Measurements from ENCODE around the gene MIGA1. TPM values are rescaled to one million over a fixed set of nuclear protein-coding genes. Genes with fewer than 3 reads are reported as not detected.
A peak's percentile ranks its signal among the peaks of the same experiment; 100 is the strongest.

The MIGA1 gene
- total and polyA plus RNA-seq, 2 donors: 3.9 to 9.2 TPM

DNA sequence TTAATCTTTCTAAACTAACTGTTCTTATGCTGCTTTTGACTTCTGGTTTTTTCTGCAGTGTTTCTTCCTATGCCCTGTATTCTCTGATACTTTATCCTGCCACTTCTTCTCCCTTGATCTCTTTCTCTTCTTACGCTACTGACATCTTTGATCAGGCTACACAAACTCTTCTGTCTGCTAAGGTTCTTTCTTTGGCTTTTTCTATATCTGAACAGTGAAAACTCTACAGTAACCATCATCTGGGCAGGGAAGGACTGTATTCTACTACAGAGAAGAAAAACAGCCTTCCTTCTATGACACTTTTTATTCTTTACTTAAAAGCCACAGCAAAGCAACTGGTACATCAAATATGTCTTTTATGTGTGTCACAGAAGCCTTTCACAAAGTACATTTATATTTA, 101.6 kb downstream of the MIGA1 start:
- no peaks in the 10 kb centered on the region for H3K27me3 ChIP-seq (ENCODE audit: control insufficient read depth in 2 of 2, insufficient read depth in 1 of 2, low read length in 1 of 2)
- no peak overlapping the region for H3K27ac ChIP-seq (ENCODE audit: low read depth in 1 of 2, low read length in 1 of 2)
- DNase-seq (ENCODE audit: low read depth in 6 of 9, low spot score in 9 of 9): peak in 6 of 9 donors; percentile 13 to 55 (median 21)
- peaks cover 4% of the 10 kb centered on the region in 2 donors for H3K4me1 ChIP-seq (ENCODE audit: control insufficient read depth in 2 of 2, insufficient read depth in 2 of 2, low read length in 2 of 2)
- WGBS: 9% methylated on average over 1 of the region's 1 CpG
- H3K4me3 ChIP-seq (ENCODE audit: low read length in 2 of 2): no peak overlapping the region
- no peaks in the 10 kb centered on the region for H3K36me3 ChIP-seq (ENCODE audit: control insufficient read depth in 2 of 2, insufficient read depth in 2 of 2, low read length in 1 of 2)
- no peaks in the 10 kb centered on the region for H3K9me3 ChIP-seq (ENCODE audit: control insufficient read depth in 2 of 2, insufficient read depth in 1 of 2, low read length in 1 of 2)

DNA sequence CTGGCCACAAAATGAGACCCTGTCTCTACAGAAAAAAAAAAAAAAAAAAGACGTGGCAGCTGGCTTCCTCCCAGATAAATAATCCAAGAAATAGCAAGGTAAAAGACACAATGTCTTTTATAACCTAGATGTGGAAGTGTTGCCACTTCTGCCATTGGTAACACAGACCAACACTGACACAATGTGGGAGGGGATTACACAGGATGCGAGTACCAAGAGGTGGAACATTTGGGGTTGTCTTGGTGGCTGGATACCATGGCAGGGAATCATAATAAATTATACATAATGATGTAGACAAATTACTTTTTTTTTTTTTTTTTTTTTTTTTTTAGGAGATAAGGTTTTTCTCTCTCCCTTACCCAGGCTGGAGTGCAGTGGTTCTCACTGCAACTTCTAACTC, 103.0 kb downstream of the MIGA1 start:
- 83% methylated on average over 2 of the region's 2 CpGs for WGBS
- H3K4me1 ChIP-seq (ENCODE audit: control insufficient read depth in 2 of 2, insufficient read depth in 2 of 2, low read length in 2 of 2): peaks cover 4% of the 10 kb centered on the region in 2 donors

DNA sequence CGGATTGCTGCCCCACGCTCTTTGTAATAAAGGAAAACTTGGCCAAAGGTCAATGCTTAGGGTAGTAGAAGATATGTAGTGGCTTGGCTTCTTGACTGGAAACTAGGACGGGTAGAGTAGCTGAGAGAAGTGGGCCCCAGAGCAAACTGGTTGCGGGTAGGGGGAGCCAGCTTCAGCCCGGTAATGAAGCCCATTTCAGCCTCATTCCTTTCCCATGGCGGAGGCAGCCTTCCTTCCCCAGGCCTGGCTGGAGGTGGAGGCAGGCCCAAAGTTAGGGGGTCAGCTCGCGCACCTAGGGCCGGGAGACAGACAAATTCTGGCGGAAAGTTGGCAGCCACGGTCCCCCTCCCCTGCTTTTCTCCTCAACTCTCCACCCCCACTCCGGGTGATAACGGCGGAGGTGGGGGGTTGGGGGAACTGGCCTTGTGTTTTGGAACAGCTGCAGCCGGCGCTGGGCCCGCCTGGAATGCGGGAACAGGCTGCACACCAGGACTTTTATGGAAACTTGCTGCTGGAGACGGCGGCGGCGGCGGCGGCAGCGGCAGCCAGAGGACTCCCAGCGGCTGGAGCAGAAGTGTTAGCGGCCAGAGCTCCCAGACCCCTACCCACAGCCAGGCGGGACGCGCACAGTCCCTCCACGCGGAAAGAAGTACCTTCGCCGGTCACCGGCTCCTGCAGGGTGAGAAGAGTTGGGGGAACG, 108.8 kb downstream of the MIGA1 start, which contains the start of gene NEXN:
Gene NEXN (plus strand): TSS at position 544 of the 700 bp plus-strand sequence. CDS start 27,483 bp downstream, outside the sequence.
- H3K4me1 ChIP-seq (ENCODE audit: control insufficient read depth in 2 of 2, insufficient read depth in 2 of 2, low read length in 2 of 2): peaks cover 4 to 6% of the 10 kb centered on the region in 2 donors
- H3K9me3 ChIP-seq (ENCODE audit: control insufficient read depth in 2 of 2, insufficient read depth in 1 of 2, low read length in 1 of 2): no peaks in the 10 kb centered on the region
- 9% methylated on average over 36 of the region's 36 CpGs for WGBS

More for the DNA sequence above, 103.0 kb downstream of the MIGA1 start:
- no peaks in the 10 kb centered on the region for H3K9me3 ChIP-seq (ENCODE audit: control insufficient read depth in 2 of 2, insufficient read depth in 1 of 2, low read length in 1 of 2)
- no peak for DNase-seq (ENCODE audit: low read depth in 6 of 9, low spot score in 9 of 9)
- H3K27me3 ChIP-seq (ENCODE audit: control insufficient read depth in 2 of 2, insufficient read depth in 1 of 2, low read length in 1 of 2): peaks cover 2% of the 10 kb centered on the region in 2 donors
- H3K36me3 ChIP-seq (ENCODE audit: control insufficient read depth in 2 of 2, insufficient read depth in 2 of 2, low read length in 1 of 2): no peaks in the 10 kb centered on the region
- H3K4me3 ChIP-seq (ENCODE audit: low read length in 2 of 2): no peak overlapping the region
- no peak overlapping the region for H3K27ac ChIP-seq (ENCODE audit: low read depth in 1 of 2, low read length in 1 of 2)

DNA sequence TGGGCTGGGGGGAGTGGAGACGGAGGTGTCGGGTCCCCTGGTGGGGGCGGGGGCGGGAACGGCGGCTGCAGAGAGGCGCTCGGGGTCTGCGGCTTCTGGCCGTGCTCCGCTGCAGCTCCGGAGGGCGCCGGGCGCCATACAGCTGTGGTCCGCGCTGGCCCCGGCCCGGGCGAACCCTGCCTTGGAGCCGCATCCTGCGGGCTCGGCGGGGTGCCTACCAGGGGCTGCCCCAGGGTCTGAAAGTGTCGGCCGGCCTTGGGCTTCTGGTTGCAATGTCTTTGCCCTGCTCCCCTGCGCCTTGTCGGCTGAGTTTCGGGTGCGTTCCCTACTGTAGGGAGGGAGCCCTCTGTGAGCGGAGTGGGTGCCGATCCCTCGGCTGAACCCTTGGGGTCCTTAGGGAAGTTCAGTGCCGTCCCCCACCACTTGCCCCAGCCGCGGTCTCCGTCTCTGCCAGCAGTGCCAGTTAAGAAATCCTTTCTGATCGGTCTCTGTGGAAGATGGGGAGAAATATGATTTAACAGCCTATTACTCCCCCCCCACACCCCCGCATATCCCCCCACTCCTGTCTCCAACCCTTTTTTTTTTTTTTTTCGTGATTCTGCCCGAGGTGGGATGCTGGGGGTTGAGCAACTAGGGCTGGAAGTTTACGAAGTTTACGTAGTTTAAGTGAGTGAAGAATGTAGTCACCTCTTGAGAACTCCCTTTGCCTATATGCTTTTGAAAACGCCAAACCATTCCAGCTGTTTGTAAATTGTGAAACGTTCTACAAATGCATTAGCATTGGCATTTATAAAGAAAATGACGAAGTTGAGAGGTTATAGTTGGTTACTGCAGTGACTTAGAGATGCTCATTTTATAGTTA, 109.6 kb downstream of the MIGA1 start:
- Histone ChIP-seq H3K4me1 (ENCODE audit: control insufficient read depth in 2 of 2, insufficient read depth in 2 of 2, low read length in 2 of 2) (peaks cover 4 to 6% of the 10 kb centered on the region in 2 donors), H3K4me3 (ENCODE audit: low read length in 2 of 2) (peak overlapping the region; percentile 43 to 45), H3K9me3 (ENCODE audit: control insufficient read depth in 2 of 2, insufficient read depth in 1 of 2, low read length in 1 of 2) (no peaks in the 10 kb centered on the region), H3K27me3 (ENCODE audit: control insufficient read depth in 2 of 2, insufficient read depth in 1 of 2, low read length in 1 of 2) (peaks cover 12 to 20% of the 10 kb centered on the region in 2 donors), H3K36me3 (ENCODE audit: control insufficient read depth in 2 of 2, insufficient read depth in 2 of 2, low read length in 1 of 2) (no peaks in the 10 kb centered on the region), H3K27ac (ENCODE audit: low read depth in 1 of 2, low read length in 1 of 2) (no peak overlapping the region)
- peak in 3 of 9 donors; percentile 14 to 29 (median 17) for DNase-seq (ENCODE audit: low read depth in 6 of 9, low spot score in 9 of 9)
- 2% methylated on average over 46 of the region's 46 CpGs for WGBS

More for the DNA sequence above, 108.8 kb downstream of the MIGA1 start, which contains the start of gene NEXN:
- DNase-seq (ENCODE audit: low read depth in 6 of 9, low spot score in 9 of 9): peak in 3 of 9 donors; percentile 4 to 31 (median 4)
- H3K4me3 ChIP-seq (ENCODE audit: low read length in 2 of 2): peak within 1 kb of the TSS; percentile 43 to 45
- H3K36me3 ChIP-seq (ENCODE audit: control insufficient read depth in 2 of 2, insufficient read depth in 2 of 2, low read length in 1 of 2): no peaks in the 10 kb centered on the region
- no peak within 1 kb of the TSS for H3K27ac ChIP-seq (ENCODE audit: low read depth in 1 of 2, low read length in 1 of 2)
- H3K27me3 ChIP-seq (ENCODE audit: control insufficient read depth in 2 of 2, insufficient read depth in 1 of 2, low read length in 1 of 2): peaks cover 12 to 20% of the 10 kb centered on the region in 2 donors

DNA sequence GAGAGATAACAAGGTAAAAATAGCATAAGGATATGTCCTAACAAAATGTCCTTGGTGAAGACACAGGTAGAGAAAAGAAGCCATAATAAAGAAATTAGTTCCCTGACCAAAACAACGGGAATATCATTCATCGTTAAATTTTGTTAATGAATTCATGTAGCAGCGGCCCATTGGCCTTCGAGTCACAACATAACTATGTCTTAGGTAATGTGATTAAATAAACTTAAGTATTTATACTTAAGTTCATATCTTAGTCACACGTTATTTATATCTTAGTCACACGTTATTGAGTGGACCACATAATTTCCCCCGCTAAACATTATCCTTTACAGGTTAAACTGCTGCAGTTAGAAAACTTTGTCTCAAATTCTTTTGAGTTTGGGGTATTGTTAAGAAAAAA, 110.2 kb downstream of the MIGA1 start:
- Histone ChIP-seq H3K27me3 (ENCODE audit: control insufficient read depth in 2 of 2, insufficient read depth in 1 of 2, low read length in 1 of 2) (peaks cover 12 to 20% of the 10 kb centered on the region in 2 donors), H3K36me3 (ENCODE audit: control insufficient read depth in 2 of 2, insufficient read depth in 2 of 2, low read length in 1 of 2) (no peaks in the 10 kb centered on the region), H3K4me3 (ENCODE audit: low read length in 2 of 2) (no peak overlapping the region), H3K9me3 (ENCODE audit: control insufficient read depth in 2 of 2, insufficient read depth in 1 of 2, low read length in 1 of 2) (no peaks in the 10 kb centered on the region), H3K4me1 (ENCODE audit: control insufficient read depth in 2 of 2, insufficient read depth in 2 of 2, low read length in 2 of 2) (peaks cover 4 to 6% of the 10 kb centered on the region in 2 donors), H3K27ac (ENCODE audit: low read depth in 1 of 2, low read length in 1 of 2) (no peak overlapping the region)
- WGBS: 95% methylated on average over 7 of the region's 7 CpGs
- no peak for DNase-seq (ENCODE audit: low read depth in 6 of 9, low spot score in 9 of 9)

GRCh38 chr1:77891200-77891599, 111.8 kb downstream of the MIGA1 start:
- Histone ChIP-seq H3K4me3 (ENCODE audit: low read length in 2 of 2) (no peak overlapping the region), H3K36me3 (ENCODE audit: control insufficient read depth in 2 of 2, insufficient read depth in 2 of 2, low read length in 1 of 2) (no peaks in the 10 kb centered on the region), H3K9me3 (ENCODE audit: control insufficient read depth in 2 of 2, insufficient read depth in 1 of 2, low read length in 1 of 2) (no peaks in the 10 kb centered on the region), H3K27ac (ENCODE audit: low read depth in 1 of 2, low read length in 1 of 2) (no peak overlapping the region), H3K4me1 (ENCODE audit: control insufficient read depth in 2 of 2, insufficient read depth in 2 of 2, low read length in 2 of 2) (peaks cover 4 to 6% of the 10 kb centered on the region in 2 donors), H3K27me3 (ENCODE audit: control insufficient read depth in 2 of 2, insufficient read depth in 1 of 2, low read length in 1 of 2) (peaks cover 12 to 20% of the 10 kb centered on the region in 2 donors)
- DNase-seq (ENCODE audit: low read depth in 6 of 9, low spot score in 9 of 9): no peak
- 100% methylated on average over 1 of the region's 1 CpG for WGBS

DNA sequence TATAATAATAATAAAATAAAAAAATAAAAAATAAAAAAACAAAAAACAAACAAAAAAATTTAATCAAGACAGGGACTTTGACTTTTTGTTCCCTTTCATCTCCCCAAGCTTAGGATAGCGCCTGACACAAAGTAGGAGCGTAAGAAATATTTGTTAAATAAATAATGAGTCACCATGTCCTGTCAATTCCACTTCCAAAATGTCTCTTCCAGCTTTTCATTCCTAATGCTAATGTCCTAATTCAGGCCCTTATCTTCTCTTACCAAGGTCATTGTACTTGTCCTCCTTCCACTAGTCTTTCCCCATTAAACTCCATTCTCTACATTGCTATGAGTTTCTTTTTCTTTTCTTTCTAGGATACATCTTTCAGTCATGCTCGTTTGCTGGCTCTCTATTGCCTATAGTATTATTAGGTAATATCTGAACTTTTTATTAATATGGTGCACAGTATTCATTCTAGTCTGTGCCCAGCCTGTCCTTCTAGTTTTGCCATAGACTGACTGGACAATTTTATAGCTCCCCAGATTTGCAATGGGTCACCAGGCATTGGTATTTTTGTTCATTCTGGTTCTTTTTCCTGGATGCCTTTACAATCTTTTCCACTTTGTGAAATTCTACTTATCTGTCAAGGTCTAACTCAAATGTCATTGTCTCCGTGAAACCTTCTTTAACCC, 120.3 kb downstream of the MIGA1 start:
- Histone ChIP-seq H3K27me3 (ENCODE audit: control insufficient read depth in 2 of 2, insufficient read depth in 1 of 2, low read length in 1 of 2) (no peaks in the 10 kb centered on the region), H3K9me3 (ENCODE audit: control insufficient read depth in 2 of 2, insufficient read depth in 1 of 2, low read length in 1 of 2) (no peaks in the 10 kb centered on the region), H3K36me3 (ENCODE audit: control insufficient read depth in 2 of 2, insufficient read depth in 2 of 2, low read length in 1 of 2) (no peaks in the 10 kb centered on the region), H3K27ac (ENCODE audit: low read depth in 1 of 2, low read length in 1 of 2) (no peak overlapping the region), H3K4me3 (ENCODE audit: low read length in 2 of 2) (no peak overlapping the region), H3K4me1 (ENCODE audit: control insufficient read depth in 2 of 2, insufficient read depth in 2 of 2, low read length in 2 of 2) (no peaks in the 10 kb centered on the region)
- WGBS: 95% methylated on average over 4 of the region's 4 CpGs
- no peak for DNase-seq (ENCODE audit: low read depth in 6 of 9, low spot score in 9 of 9)

GRCh38 chr1:77900687-77901293, 121.3 kb downstream of the MIGA1 start:
- no peaks in the 10 kb centered on the region for H3K4me1 ChIP-seq (ENCODE audit: control insufficient read depth in 2 of 2, insufficient read depth in 2 of 2, low read length in 2 of 2)
- no peaks in the 10 kb centered on the region for H3K36me3 ChIP-seq (ENCODE audit: control insufficient read depth in 2 of 2, insufficient read depth in 2 of 2, low read length in 1 of 2)
- WGBS: 49% methylated on average over 4 of the region's 4 CpGs
- no peak overlapping the region for H3K4me3 ChIP-seq (ENCODE audit: low read length in 2 of 2)
- no peak overlapping the region for H3K27ac ChIP-seq (ENCODE audit: low read depth in 1 of 2, low read length in 1 of 2)
- DNase-seq (ENCODE audit: low read depth in 6 of 9, low spot score in 9 of 9): peak in 3 of 9 donors; percentile 15 to 49 (median 24)
- no peaks in the 10 kb centered on the region for H3K9me3 ChIP-seq (ENCODE audit: control insufficient read depth in 2 of 2, insufficient read depth in 1 of 2, low read length in 1 of 2)
- H3K27me3 ChIP-seq (ENCODE audit: control insufficient read depth in 2 of 2, insufficient read depth in 1 of 2, low read length in 1 of 2): no peaks in the 10 kb centered on the region
